MM.1S (cell line): ENCODE measurements around the gene NGEF.

ENCODE experiments used
- EZH2phosphoT487 ChIP-seq: fragments of 300-600 bp; sonication (generic); IDR thresholded peaks from 2 replicates; pipeline ENCODE4 v1.6.1; 2018; ENCODE audit warnings: antibody characterized with exemption, low read length
- TF ChIP-seq, protein P1 (sequence below): fragments of 300-600 bp; sonication (generic); IDR thresholded peaks from 2 replicates; pipeline ENCODE4 v1.5.1; 2016; ENCODE audit warnings: antibody characterized with exemption, low read length, mixed read lengths

DNA sequence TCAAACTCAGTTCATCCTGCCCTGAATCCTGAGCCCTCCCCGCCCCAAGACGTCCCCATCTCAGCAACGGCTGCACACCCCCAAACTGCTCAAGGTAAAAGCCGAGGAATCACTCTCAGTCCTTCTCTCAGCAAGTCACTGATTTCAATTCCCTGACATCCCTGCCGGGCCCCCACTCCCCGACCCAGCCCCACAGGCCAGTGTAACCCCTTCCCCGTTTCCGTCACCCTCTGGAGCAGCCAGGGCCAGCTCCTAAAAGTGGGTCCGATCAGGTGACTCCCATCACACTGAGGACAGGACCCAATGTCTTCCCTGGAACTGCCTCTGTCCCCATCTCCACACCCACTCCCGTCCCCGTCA, 122.5 kb downstream of the NGEF start:
- TF ChIP-seq, protein P1, sequence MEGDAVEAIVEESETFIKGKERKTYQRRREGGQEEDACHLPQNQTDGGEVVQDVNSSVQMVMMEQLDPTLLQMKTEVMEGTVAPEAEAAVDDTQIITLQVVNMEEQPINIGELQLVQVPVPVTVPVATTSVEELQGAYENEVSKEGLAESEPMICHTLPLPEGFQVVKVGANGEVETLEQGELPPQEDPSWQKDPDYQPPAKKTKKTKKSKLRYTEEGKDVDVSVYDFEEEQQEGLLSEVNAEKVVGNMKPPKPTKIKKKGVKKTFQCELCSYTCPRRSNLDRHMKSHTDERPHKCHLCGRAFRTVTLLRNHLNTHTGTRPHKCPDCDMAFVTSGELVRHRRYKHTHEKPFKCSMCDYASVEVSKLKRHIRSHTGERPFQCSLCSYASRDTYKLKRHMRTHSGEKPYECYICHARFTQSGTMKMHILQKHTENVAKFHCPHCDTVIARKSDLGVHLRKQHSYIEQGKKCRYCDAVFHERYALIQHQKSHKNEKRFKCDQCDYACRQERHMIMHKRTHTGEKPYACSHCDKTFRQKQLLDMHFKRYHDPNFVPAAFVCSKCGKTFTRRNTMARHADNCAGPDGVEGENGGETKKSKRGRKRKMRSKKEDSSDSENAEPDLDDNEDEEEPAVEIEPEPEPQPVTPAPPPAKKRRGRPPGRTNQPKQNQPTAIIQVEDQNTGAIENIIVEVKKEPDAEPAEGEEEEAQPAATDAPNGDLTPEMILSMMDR = no peak
- no peak for TF ChIP-seq EZH2phosphoT487
